Measurements from ENCODE around the gene UVRAG.

Gene UVRAG

GRCh38 chr11:76026281-76026680 is 211.3 kb downstream of the UVRAG start:
- Histone ChIP-seq H3K27me3 (ENCODE audit: low read length) (no peaks in the 10 kb centered on the region), H3K79me2 (ENCODE audit: insufficient read depth, low read length) (no peaks in the 10 kb centered on the region), H3K4me3 (ENCODE audit: insufficient read depth, low read length, poor library complexity, severe bottlenecking) (no peak overlapping the region), H3K4me2 (ENCODE audit: low read depth, low read length, poor library complexity, severe bottlenecking) (no peak overlapping the region), H3K36me3 (ENCODE audit: low read length) (peaks cover 7% of the 10 kb centered on the region; the same call in 1 of the 2 replicates), H3K9ac (ENCODE audit: low read length) (no peak overlapping the region), H4K20me1 (ENCODE audit: low read depth, low read length) (no peaks in the 10 kb centered on the region), H2AFZ (ENCODE audit: low read depth, low read length, severe bottlenecking) (no peak overlapping the region), H3K9me2 (replicated peaks; ENCODE audit: insufficient read depth, low read length) (no peaks in the 10 kb centered on the region), H3F3A (ENCODE audit: insufficient read depth) (no peaks in the 10 kb centered on the region), H3K9me3 (ENCODE audit: insufficient read depth, low read length) (no peaks in the 10 kb centered on the region), H3K27ac (ENCODE audit: low read depth, low read length) (no peak overlapping the region)
- TF ChIP-seq EZH2phosphoT487 (conservative IDR thresholded peaks at IDR 0.05; ENCODE audit: low read length) (no peak), CTCF (IDR thresholded peaks at IDR 0.05; ENCODE audit: insufficient read depth, low read length, poor library complexity, severe bottlenecking) (no peak)

GRCh38 chr11:76026862-76027261 is 211.9 kb downstream of the UVRAG start:
- Histone ChIP-seq H3K9ac (ENCODE audit: low read length) (no peak overlapping the region), H2AFZ (ENCODE audit: low read depth, low read length, severe bottlenecking) (no peak overlapping the region), H3K4me2 (ENCODE audit: low read depth, low read length, poor library complexity, severe bottlenecking) (no peak overlapping the region), H3K27ac (ENCODE audit: low read depth, low read length) (no peak overlapping the region), H3K27me3 (ENCODE audit: low read length) (no peaks in the 10 kb centered on the region), H3K4me3 (ENCODE audit: insufficient read depth, low read length, poor library complexity, severe bottlenecking) (no peak overlapping the region), H4K20me1 (ENCODE audit: low read depth, low read length) (no peaks in the 10 kb centered on the region), H3K36me3 (ENCODE audit: low read length) (peaks cover 7% of the 10 kb centered on the region; the same call in 1 of the 2 replicates), H3K79me2 (ENCODE audit: insufficient read depth, low read length) (no peaks in the 10 kb centered on the region), H3K9me2 (replicated peaks; ENCODE audit: insufficient read depth, low read length) (no peaks in the 10 kb centered on the region), H3K9me3 (ENCODE audit: insufficient read depth, low read length) (no peaks in the 10 kb centered on the region), H3F3A (ENCODE audit: insufficient read depth) (no peaks in the 10 kb centered on the region)
- TF ChIP-seq CTCF (IDR thresholded peaks at IDR 0.05; ENCODE audit: insufficient read depth, low read length, poor library complexity, severe bottlenecking): no peak
- no peak for TF ChIP-seq EZH2phosphoT487 (conservative IDR thresholded peaks at IDR 0.05; ENCODE audit: low read length)

GRCh38 chr11:76030286-76030685 is 215.3 kb downstream of the UVRAG start:
- TF ChIP-seq CTCF (IDR thresholded peaks at IDR 0.05; ENCODE audit: insufficient read depth, low read length, poor library complexity, severe bottlenecking): no peak
- TF ChIP-seq EZH2phosphoT487 (conservative IDR thresholded peaks at IDR 0.05; ENCODE audit: low read length): no peak
- Histone ChIP-seq H2AFZ (ENCODE audit: low read depth, low read length, severe bottlenecking) (no peak overlapping the region), H3K36me3 (ENCODE audit: low read length) (peaks cover 15% of the 10 kb centered on the region; the same call in 1 of the 2 replicates), H3K4me2 (ENCODE audit: low read depth, low read length, poor library complexity, severe bottlenecking) (no peak overlapping the region), H3K79me2 (ENCODE audit: insufficient read depth, low read length) (no peaks in the 10 kb centered on the region; the same call in 1 of the 2 replicates), H3K9ac (ENCODE audit: low read length) (no peak overlapping the region), H3K27me3 (ENCODE audit: low read length) (no peaks in the 10 kb centered on the region), H4K20me1 (ENCODE audit: low read depth, low read length) (no peaks in the 10 kb centered on the region), H3K27ac (ENCODE audit: low read depth, low read length) (no peak overlapping the region), H3K9me2 (replicated peaks; ENCODE audit: insufficient read depth, low read length) (no peaks in the 10 kb centered on the region), H3F3A (ENCODE audit: insufficient read depth) (no peaks in the 10 kb centered on the region; the same call in 1 of the 2 replicates), H3K4me3 (ENCODE audit: insufficient read depth, low read length, poor library complexity, severe bottlenecking) (no peak overlapping the region), H3K9me3 (ENCODE audit: insufficient read depth, low read length) (no peaks in the 10 kb centered on the region)
